Measurements from ENCODE around the gene RMI1.

Gene RMI1

DNA sequence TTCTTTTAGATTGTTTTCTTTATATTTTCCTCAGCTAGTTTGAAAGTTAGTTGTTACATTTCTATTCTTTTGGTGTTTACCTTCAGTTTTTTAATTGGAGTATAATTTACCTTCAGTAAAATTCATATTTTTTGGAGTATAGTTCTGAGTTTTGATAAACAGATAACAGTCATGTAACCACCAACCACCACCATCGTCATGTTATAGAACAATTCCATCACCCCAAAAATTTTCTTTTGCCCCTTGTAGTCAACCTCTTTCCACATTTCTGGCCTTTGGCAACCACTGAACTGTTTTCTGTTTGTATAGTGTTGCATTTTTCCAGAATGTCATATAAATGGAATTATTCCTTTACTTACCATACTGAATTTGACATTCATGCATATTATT, 6.8 kb downstream of the RMI1 start:
- Histone ChIP-seq H2BK12ac (ENCODE audit: low read length) (no peak overlapping the region), H3K27ac (replicated peaks; ENCODE audit: low read length) (no peak overlapping the region), H3K4ac (ENCODE audit: low read length) (no peak overlapping the region), H3K4me1 (ENCODE audit: control insufficient read depth in 2 of 2, insufficient read depth in 1 of 2, low read depth in 1 of 2, low read length in 2 of 2) (peaks cover 0 to 2% of the 10 kb centered on the region in 2 donors), H2AK5ac (ENCODE audit: low read depth, low read length) (no peak overlapping the region), H3K4me3 (ENCODE audit: low read length in 2 of 2) (no peak overlapping the region), H2BK120ac (ENCODE audit: low read depth, low read length) (no peak overlapping the region), H3K27me3 (ENCODE audit: control insufficient read depth in 3 of 3, insufficient read depth in 3 of 3, low read depth in 1 of 3, low read length in 3 of 3) (no peaks in the 10 kb centered on the region), H2BK15ac (ENCODE audit: low read length) (no peak overlapping the region), H3K18ac (ENCODE audit: low read length) (no peak overlapping the region), H3K4me2 (ENCODE audit: insufficient read depth, low read length, poor library complexity, severe bottlenecking) (no peak overlapping the region), H3K9ac (ENCODE audit: low read depth, low read length, poor library complexity) (no peak overlapping the region), H4K91ac (ENCODE audit: low read depth, low read length, poor library complexity) (no peak overlapping the region), H3K9me3 (replicated peaks in 1 of 2; ENCODE audit: control insufficient read depth in 2 of 2, insufficient read depth in 1 of 2, low read depth in 1 of 2, low read length in 2 of 2) (peaks cover 0 to 10% of the 10 kb centered on the region in 2 donors), H3K36me3 (replicated peaks in 1 of 2; ENCODE audit: control insufficient read depth in 2 of 2, insufficient read depth in 2 of 2, low read length in 2 of 2) (peaks cover 8 to 87% of the 10 kb centered on the region in 2 donors), H3K79me1 (ENCODE audit: low read depth, low read length) (no peaks in the 10 kb centered on the region), H4K8ac (ENCODE audit: low read depth, low read length) (no peak overlapping the region), H3K14ac (ENCODE audit: low read length) (no peak overlapping the region), H2BK5ac (ENCODE audit: low read length) (no peak overlapping the region), H2AFZ (ENCODE audit: low read length) (no peak overlapping the region), H3K23ac (ENCODE audit: low read depth, low read length, poor library complexity) (no peak overlapping the region)
- DNase-seq (ENCODE audit: low spot score) = no peak
- WGBS, 2 donors (ENCODE audit: extremely low coverage in 2 of 2, insufficient read length in 2 of 2, insufficient replicate concordance in 1 of 2) = no CpG with 5 or more reads among the region's 1 CpG

DNA sequence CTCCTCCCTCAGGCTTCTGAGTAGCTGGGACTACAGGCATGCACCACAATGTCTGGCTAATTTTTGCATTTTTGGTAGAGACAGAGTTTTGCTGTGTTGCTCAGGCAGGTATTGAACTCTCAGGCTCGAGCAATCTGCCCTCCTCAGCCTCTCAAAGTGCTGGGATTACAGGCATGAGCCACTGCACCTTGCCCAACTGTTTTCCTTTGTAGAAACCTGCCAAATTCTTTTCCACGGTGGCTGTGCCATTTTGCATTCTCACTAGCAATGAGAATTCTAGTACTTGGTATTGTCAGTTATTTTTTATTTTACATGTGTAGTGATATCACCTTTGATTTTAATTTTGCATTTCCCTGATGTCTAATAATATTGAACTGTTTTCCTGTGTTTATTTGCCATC, 7.8 kb downstream of the RMI1 start:
- Histone ChIP-seq H3K4me3 (ENCODE audit: low read length in 2 of 2) (no peak overlapping the region), H3K18ac (ENCODE audit: low read length) (no peak overlapping the region), H3K79me1 (ENCODE audit: low read depth, low read length) (no peaks in the 10 kb centered on the region), H3K14ac (ENCODE audit: low read length) (no peak overlapping the region), H3K9me3 (replicated peaks in 1 of 2; ENCODE audit: control insufficient read depth in 2 of 2, insufficient read depth in 1 of 2, low read depth in 1 of 2, low read length in 2 of 2) (peaks cover 0 to 10% of the 10 kb centered on the region in 2 donors), H3K4ac (ENCODE audit: low read length) (no peak overlapping the region), H4K91ac (ENCODE audit: low read depth, low read length, poor library complexity) (no peak overlapping the region), H4K8ac (ENCODE audit: low read depth, low read length) (no peak overlapping the region), H2BK15ac (ENCODE audit: low read length) (no peak overlapping the region), H2BK120ac (ENCODE audit: low read depth, low read length) (no peak overlapping the region), H3K27me3 (ENCODE audit: control insufficient read depth in 3 of 3, insufficient read depth in 3 of 3, low read depth in 1 of 3, low read length in 3 of 3) (no peaks in the 10 kb centered on the region), H3K36me3 (replicated peaks in 1 of 2; ENCODE audit: control insufficient read depth in 2 of 2, insufficient read depth in 2 of 2, low read length in 2 of 2) (peaks cover 8 to 90% of the 10 kb centered on the region in 2 donors), H3K4me1 (ENCODE audit: control insufficient read depth in 2 of 2, insufficient read depth in 1 of 2, low read depth in 1 of 2, low read length in 2 of 2) (peaks cover 0 to 2% of the 10 kb centered on the region in 2 donors), H3K23ac (ENCODE audit: low read depth, low read length, poor library complexity) (no peak overlapping the region), H3K4me2 (ENCODE audit: insufficient read depth, low read length, poor library complexity, severe bottlenecking) (no peak overlapping the region), H2BK12ac (ENCODE audit: low read length) (no peak overlapping the region), H2BK5ac (ENCODE audit: low read length) (no peak overlapping the region), H2AFZ (ENCODE audit: low read length) (no peak overlapping the region), H3K27ac (replicated peaks; ENCODE audit: low read length) (no peak overlapping the region), H3K9ac (ENCODE audit: low read depth, low read length, poor library complexity) (no peak overlapping the region), H2AK5ac (ENCODE audit: low read depth, low read length) (no peak overlapping the region)
- DNase-seq (ENCODE audit: low spot score) = no peak
- no CpG with 5 or more reads among the region's 2 CpGs for WGBS, 2 donors (ENCODE audit: extremely low coverage in 2 of 2, insufficient read length in 2 of 2, insufficient replicate concordance in 1 of 2)

DNA sequence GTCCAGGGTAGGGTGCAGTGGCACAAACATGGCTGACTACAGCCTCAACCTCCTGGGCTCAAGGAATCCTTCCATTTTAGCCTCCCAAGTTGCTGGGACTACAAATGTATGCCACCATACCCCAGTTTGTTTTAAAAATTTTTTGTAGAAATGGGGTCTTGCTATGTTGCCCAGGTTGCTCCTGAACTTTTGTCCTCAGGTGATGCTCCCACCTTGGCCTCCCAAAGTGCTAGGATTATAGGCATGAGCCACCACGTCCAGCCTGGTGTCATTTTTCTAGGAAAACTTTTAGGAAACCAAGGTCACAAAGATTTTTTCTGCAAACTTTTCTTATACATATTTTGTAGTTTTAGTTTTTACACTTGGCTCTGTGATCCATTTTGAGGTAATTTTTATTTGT, 10.8 kb downstream of the RMI1 start:
- Histone ChIP-seq H3K79me1 (ENCODE audit: low read depth, low read length) (no peaks in the 10 kb centered on the region), H2AFZ (ENCODE audit: low read length) (no peak overlapping the region), H3K9me3 (replicated peaks in 1 of 2; ENCODE audit: control insufficient read depth in 2 of 2, insufficient read depth in 1 of 2, low read depth in 1 of 2, low read length in 2 of 2) (peaks cover 0 to 10% of the 10 kb centered on the region in 2 donors), H3K36me3 (replicated peaks in 1 of 2; ENCODE audit: control insufficient read depth in 2 of 2, insufficient read depth in 2 of 2, low read length in 2 of 2) (peaks cover 8 to 98% of the 10 kb centered on the region in 2 donors), H3K14ac (ENCODE audit: low read length) (no peak overlapping the region), H3K23ac (ENCODE audit: low read depth, low read length, poor library complexity) (no peak overlapping the region), H2BK15ac (ENCODE audit: low read length) (no peak overlapping the region), H3K4ac (ENCODE audit: low read length) (no peak overlapping the region), H3K4me1 (ENCODE audit: control insufficient read depth in 2 of 2, insufficient read depth in 1 of 2, low read depth in 1 of 2, low read length in 2 of 2) (peaks cover 0 to 2% of the 10 kb centered on the region in 2 donors), H3K4me3 (ENCODE audit: low read length in 2 of 2) (no peak overlapping the region), H3K27ac (replicated peaks; ENCODE audit: low read length) (no peak overlapping the region), H3K18ac (ENCODE audit: low read length) (no peak overlapping the region), H2BK5ac (ENCODE audit: low read length) (no peak overlapping the region), H3K9ac (ENCODE audit: low read depth, low read length, poor library complexity) (no peak overlapping the region), H2BK12ac (ENCODE audit: low read length) (no peak overlapping the region), H4K91ac (ENCODE audit: low read depth, low read length, poor library complexity) (no peak overlapping the region), H3K27me3 (ENCODE audit: control insufficient read depth in 3 of 3, insufficient read depth in 3 of 3, low read depth in 1 of 3, low read length in 3 of 3) (no peaks in the 10 kb centered on the region), H4K8ac (ENCODE audit: low read depth, low read length) (no peak overlapping the region), H2AK5ac (ENCODE audit: low read depth, low read length) (no peak overlapping the region), H2BK120ac (ENCODE audit: low read depth, low read length) (no peak overlapping the region), H3K4me2 (ENCODE audit: insufficient read depth, low read length, poor library complexity, severe bottlenecking) (no peak overlapping the region)
- DNase-seq (ENCODE audit: low spot score) = no peak
- WGBS, 2 donors (ENCODE audit: extremely low coverage in 2 of 2, insufficient read length in 2 of 2, insufficient replicate concordance in 1 of 2) = no CpG with 5 or more reads among the region's 1 CpG

DNA sequence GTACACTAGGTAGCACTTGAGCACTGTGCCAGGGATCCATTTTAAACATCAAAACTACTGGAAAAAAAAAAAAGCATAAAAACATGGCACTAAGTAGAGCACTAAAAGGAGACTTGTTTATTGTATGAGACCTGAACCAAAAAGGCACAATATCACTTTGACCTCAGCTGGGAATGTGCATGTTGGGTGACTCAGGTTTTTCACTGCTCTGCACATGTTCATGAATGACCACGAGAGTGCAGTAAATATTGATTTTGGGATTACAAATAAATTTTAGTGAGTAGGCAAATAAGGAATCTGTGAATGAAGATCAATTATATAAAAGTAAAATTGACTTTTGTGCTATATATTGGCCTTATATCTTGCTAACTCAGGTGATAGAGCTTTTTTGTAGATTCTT, 11.8 kb downstream of the RMI1 start:
- Histone ChIP-seq H3K9ac (ENCODE audit: low read depth, low read length, poor library complexity) (no peak overlapping the region), H2BK5ac (ENCODE audit: low read length) (no peak overlapping the region), H3K9me3 (replicated peaks in 1 of 2; ENCODE audit: control insufficient read depth in 2 of 2, insufficient read depth in 1 of 2, low read depth in 1 of 2, low read length in 2 of 2) (peaks cover 0 to 5% of the 10 kb centered on the region in 2 donors), H3K4me3 (ENCODE audit: low read length in 2 of 2) (no peak overlapping the region), H2BK15ac (ENCODE audit: low read length) (no peak overlapping the region), H2BK12ac (ENCODE audit: low read length) (no peak overlapping the region), H2BK120ac (ENCODE audit: low read depth, low read length) (no peak overlapping the region), H3K4ac (ENCODE audit: low read length) (no peak overlapping the region), H4K8ac (ENCODE audit: low read depth, low read length) (no peak overlapping the region), H3K79me1 (ENCODE audit: low read depth, low read length) (no peaks in the 10 kb centered on the region), H3K14ac (ENCODE audit: low read length) (no peak overlapping the region), H2AFZ (ENCODE audit: low read length) (no peak overlapping the region), H3K27ac (replicated peaks; ENCODE audit: low read length) (no peak overlapping the region), H4K91ac (ENCODE audit: low read depth, low read length, poor library complexity) (no peak overlapping the region), H3K18ac (ENCODE audit: low read length) (no peak overlapping the region), H3K36me3 (replicated peaks in 1 of 2; ENCODE audit: control insufficient read depth in 2 of 2, insufficient read depth in 2 of 2, low read length in 2 of 2) (peaks cover 9 to 97% of the 10 kb centered on the region in 2 donors), H3K4me2 (ENCODE audit: insufficient read depth, low read length, poor library complexity, severe bottlenecking) (no peak overlapping the region), H3K4me1 (ENCODE audit: control insufficient read depth in 2 of 2, insufficient read depth in 1 of 2, low read depth in 1 of 2, low read length in 2 of 2) (no peaks in the 10 kb centered on the region), H2AK5ac (ENCODE audit: low read depth, low read length) (no peak overlapping the region), H3K27me3 (ENCODE audit: control insufficient read depth in 3 of 3, insufficient read depth in 3 of 3, low read depth in 1 of 3, low read length in 3 of 3) (no peaks in the 10 kb centered on the region), H3K23ac (ENCODE audit: low read depth, low read length, poor library complexity) (no peak overlapping the region)
- WGBS, 2 donors (ENCODE audit: extremely low coverage in 2 of 2, insufficient read length in 2 of 2, insufficient replicate concordance in 1 of 2) = no CpG with 5 or more reads among the region's 1 CpG
- DNase-seq (ENCODE audit: low spot score) = no peak

Measured in neuronal stem cell (in vitro differentiated cells).